GM12864 (cell line): ENCODE results near the gene GRIN1.
A peak's percentile ranks its signal among the peaks of the same experiment; 100 is the strongest.

Experiments used
- DNase-seq: peaks from one replicate; pipeline ENCODE4 v3.0.0-alpha.2; 2011; ENCODE audit warnings: low read depth
- H3K4me3 ChIP-seq: 2 replicates; pipeline ENCODE4 v1.5.1; 2011; ENCODE audit warnings: mild to moderate bottlenecking, low read depth, low read length, control low read depth
- TF ChIP-seq, protein P1 (sequence below): IDR thresholded peaks from 2 replicates; pipeline ENCODE4 v1.5.1; 2011; ENCODE audit warnings: low read depth, mild to moderate bottlenecking, moderate library complexity, low read length, control low read depth, inconsistent platforms; ENCODE audit errors: missing control alignments

Gene GRIN1

GRCh38 chr9:137213160-137214060 lies 74.5 kb downstream of the GRIN1 start:
- H3K4me3 ChIP-seq, result no peak overlapping the region
- TF ChIP-seq, protein P1, sequence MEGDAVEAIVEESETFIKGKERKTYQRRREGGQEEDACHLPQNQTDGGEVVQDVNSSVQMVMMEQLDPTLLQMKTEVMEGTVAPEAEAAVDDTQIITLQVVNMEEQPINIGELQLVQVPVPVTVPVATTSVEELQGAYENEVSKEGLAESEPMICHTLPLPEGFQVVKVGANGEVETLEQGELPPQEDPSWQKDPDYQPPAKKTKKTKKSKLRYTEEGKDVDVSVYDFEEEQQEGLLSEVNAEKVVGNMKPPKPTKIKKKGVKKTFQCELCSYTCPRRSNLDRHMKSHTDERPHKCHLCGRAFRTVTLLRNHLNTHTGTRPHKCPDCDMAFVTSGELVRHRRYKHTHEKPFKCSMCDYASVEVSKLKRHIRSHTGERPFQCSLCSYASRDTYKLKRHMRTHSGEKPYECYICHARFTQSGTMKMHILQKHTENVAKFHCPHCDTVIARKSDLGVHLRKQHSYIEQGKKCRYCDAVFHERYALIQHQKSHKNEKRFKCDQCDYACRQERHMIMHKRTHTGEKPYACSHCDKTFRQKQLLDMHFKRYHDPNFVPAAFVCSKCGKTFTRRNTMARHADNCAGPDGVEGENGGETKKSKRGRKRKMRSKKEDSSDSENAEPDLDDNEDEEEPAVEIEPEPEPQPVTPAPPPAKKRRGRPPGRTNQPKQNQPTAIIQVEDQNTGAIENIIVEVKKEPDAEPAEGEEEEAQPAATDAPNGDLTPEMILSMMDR, result peak; percentile 16
- DNase-seq, result no peak

- H3K4me3 ChIP-seq, result no peak overlapping the region
- TF ChIP-seq, protein P1, result no peak
- DNase-seq, result no peak
These were observed 75.7 kb downstream of the GRIN1 start for GRCh38 chr9:137214620-137215019.

DNA sequence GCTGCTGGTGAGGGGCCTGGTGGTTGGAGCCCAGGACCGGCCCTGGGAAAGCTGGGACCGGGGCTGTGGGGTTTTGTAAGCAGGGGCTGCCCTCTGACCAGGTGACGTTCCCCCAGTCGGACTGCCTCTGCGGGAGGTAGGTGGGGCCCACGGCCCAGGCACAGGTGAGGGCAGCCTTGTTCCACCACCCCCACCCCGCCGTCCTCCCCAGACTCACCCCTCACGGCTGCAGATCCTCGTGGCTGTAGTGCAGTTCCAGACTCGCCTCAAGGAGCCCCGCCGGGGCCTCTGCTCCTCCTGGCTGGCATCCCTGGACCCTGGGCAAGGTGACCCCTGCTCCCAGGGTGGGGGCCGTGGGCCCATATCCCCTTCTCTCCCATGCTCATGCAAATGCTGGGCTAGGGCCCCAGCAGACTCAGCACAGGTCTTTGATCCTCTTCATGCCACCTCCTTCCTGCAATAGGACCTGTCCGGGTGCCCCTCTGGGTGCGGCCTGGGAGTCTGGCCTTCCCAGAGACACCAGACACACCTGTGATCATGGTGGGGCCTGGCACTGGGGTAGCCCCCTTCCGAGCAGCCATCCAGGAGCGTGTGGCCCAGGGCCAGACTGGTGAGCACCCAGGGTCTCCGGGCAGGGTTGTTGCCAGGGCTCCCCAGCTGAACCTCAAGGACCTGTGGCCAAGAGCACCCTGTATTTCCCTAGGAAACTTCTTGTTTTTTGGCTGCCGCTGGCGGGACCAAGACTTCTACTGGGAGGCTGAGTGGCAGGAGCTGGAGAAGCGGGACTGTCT lies 76.4 kb downstream of the GRIN1 start:
- H3K4me3 ChIP-seq, result no peak overlapping the region
- no peak for DNase-seq
- TF ChIP-seq, protein P1, result no peak

GRCh38 chr9:137216188-137216965 lies 77.4 kb downstream of the GRIN1 start:
- H3K4me3 ChIP-seq, result no peak overlapping the region
- TF ChIP-seq, protein P1, result no peak
- no peak for DNase-seq

- H3K4me3 ChIP-seq, result no peak overlapping the region
- TF ChIP-seq, protein P1, result no peak
- DNase-seq, result no peak
These were observed 78.6 kb downstream of the GRIN1 start for GRCh38 chr9:137217276-137218211.
